MG63 (cell line): ENCODE measurements around the gene ROR2. TPM values are rescaled to one million over a fixed set of nuclear protein-coding genes. Genes with fewer than 3 reads are reported as not detected.

ENCODE experiments used
- DNase-seq: peaks from one replicate; pipeline ENCODE4 v3.0.0-alpha.2; 2020
- H3K27me3 ChIP-seq: fragments of 250-450 bp; sonication (Bioruptor Pico); 2 replicates; pipeline ENCODE4 v1.5.1; 2020; ENCODE audit warnings: mild to moderate bottlenecking, moderate library complexity
- H3K36me3 ChIP-seq: fragments of 250-450 bp; sonication (Bioruptor Pico); 2 replicates; pipeline ENCODE4 v1.5.1; 2020; ENCODE audit warnings: mild to moderate bottlenecking, moderate library complexity
- H3K4me3 ChIP-seq: fragments of 250-450 bp; sonication (Bioruptor Pico); 2 replicates; pipeline ENCODE4 v1.5.1; 2020; ENCODE audit warnings: mild to moderate bottlenecking, moderate library complexity
- H3K9me3 ChIP-seq: fragments of 250-450 bp; sonication (Bioruptor Pico); 2 replicates; pipeline ENCODE4 v1.5.1; 2020; ENCODE audit warnings: mild to moderate bottlenecking, moderate library complexity
- total RNA-seq: library from RNA; depleted of rRNA; stranded (reverse); fragments of >200 nt; shearing (Covaris generic); gene quantifications from 2 replicates; pipeline ENCODE4 v1.2.3, GENCODE V29; 2014; ENCODE audit warnings: low replicate concordance

Gene ROR2
- total RNA-seq, 1 experiment from 2014 or later, result 0.20 TPM

DNA sequence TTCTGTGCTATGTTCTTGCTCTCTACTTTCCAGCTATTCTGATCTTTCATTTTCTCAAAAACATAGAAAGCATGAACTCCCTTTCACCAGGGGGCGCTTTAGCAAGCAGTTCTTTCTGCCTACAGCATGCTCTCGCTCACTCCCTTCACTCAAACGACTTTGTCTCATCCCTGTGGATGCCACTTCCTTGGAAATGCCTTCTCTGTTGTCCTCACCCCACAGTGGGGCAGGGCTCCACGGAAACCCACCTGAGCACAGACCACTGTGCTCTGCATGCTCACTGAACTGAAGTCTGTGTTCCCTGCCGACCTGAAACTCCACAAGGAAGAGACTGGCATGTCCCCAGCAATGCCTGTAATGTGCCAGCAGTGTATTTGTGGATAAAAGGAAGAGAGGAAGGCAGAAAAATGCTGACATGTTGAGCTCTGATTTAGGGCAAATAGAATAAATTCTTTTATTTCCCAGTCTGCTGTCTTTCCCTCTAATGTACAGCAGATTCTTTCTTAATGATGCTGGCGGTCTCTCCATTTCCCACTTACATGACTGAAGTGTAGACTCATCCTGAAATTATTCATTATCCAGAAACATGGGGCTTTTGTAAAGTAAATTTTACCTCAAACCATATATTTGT lies 4.9 kb upstream of the ROR2 start:
- Histone ChIP-seq H3K36me3 (no peaks in the 10 kb centered on the region), H3K4me3 (no peak overlapping the region), H3K27me3 (peaks cover 5% of the 10 kb centered on the region; the same call in 1 of the 2 replicates), H3K9me3 (0 out of 2 replicates have a peak, but pooled peaks cover 4% of the 10 kb centered on the region)
- peak; percentile 52 for DNase-seq

DNA sequence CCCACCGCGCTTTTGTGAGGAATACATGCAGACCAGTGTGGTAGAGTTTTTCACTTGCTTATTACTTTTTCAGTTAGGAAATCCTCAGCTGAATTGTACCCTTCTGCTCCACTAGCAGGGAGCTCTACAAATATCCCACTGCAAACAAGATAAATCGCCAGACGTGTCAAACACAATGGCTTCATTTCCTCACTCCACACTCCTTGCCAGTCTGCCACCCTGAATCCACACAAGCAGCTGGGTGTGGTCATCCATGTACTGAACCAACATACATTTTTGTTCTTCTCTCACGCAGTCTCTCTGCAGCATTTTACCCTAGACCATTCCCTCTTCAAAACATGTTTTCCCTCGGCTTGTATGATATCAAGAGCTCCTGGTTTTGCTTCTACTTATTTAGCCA lies 3.7 kb upstream of the ROR2 start:
- H3K9me3 ChIP-seq, result 0 out of 2 replicates have a peak, but pooled peaks cover 4% of the 10 kb centered on the region
- H3K4me3 ChIP-seq, result no peak overlapping the region
- no peaks in the 10 kb centered on the region for H3K36me3 ChIP-seq
- DNase-seq, result no peak
- H3K27me3 ChIP-seq, result peaks cover 17% of the 10 kb centered on the region

DNA sequence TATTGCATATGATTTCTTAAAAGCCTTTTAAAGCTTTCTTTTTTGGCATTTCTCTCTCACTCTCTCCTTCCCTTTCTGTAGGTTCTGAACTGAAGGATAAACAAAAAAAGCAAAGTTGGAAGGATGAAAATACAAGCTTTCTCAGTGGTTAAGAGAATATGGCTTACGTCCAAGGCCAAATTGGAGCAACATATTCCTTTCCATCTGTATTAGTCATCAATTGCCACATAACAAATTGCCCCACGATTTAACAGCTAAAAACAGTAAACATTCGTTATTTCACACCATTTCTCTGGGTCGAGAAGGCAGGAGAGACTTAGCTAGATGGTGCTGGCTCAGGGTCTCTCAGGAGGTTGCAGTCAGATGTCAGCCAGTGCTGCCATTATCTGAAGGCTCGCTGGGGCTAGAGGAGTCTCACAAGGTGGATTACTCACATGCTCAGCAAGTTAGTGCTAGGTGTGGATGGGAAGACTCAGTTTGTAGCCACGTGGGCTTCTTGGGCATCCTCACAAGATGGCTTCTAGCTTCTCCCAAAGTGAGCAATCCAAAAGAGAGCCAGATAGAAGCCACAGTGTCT lies 2.0 kb upstream of the ROR2 start:
- Histone ChIP-seq H3K4me3 (no peak overlapping the region), H3K27me3 (peaks cover 25% of the 10 kb centered on the region), H3K36me3 (no peaks in the 10 kb centered on the region), H3K9me3 (0 out of 2 replicates have a peak, but pooled peaks cover 4% of the 10 kb centered on the region)
- DNase-seq, result no peak

DNA sequence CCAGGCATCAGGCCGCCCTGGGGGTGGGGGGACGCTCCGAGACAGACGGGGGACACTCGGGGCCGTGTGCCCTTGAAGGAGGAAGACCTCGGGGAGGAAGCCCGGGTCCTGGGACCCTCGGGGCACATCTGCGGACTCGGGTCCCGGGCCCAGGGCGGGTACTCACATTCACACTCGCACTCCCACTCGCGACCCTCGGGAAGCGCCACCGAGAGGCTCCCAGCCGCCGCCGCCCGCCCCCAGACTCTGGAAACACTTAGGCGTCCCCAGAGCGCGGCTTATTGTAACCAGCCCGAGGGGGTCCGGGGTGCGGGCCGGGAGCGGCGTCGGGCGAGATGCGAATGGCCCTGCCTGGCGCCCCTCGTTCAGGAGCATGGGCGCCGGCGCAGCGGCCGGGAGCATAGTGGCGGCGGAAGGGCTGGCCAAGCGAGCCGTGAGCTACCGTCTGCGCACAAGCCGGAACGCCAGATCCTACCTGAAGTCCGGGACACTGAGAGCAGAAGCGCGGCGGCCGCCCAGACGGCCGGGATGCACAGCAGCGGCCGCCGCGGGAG lies 559 bp downstream of the ROR2 start:
- H3K9me3 ChIP-seq, result 0 out of 2 replicates have a peak, but pooled peaks cover 4% of the 10 kb centered on the region
- peak overlapping the region; percentile 34 for H3K4me3 ChIP-seq
- H3K36me3 ChIP-seq, result no peaks in the 10 kb centered on the region
- H3K27me3 ChIP-seq, result peaks cover 29% of the 10 kb centered on the region
- DNase-seq, result peak; percentile 13

DNA sequence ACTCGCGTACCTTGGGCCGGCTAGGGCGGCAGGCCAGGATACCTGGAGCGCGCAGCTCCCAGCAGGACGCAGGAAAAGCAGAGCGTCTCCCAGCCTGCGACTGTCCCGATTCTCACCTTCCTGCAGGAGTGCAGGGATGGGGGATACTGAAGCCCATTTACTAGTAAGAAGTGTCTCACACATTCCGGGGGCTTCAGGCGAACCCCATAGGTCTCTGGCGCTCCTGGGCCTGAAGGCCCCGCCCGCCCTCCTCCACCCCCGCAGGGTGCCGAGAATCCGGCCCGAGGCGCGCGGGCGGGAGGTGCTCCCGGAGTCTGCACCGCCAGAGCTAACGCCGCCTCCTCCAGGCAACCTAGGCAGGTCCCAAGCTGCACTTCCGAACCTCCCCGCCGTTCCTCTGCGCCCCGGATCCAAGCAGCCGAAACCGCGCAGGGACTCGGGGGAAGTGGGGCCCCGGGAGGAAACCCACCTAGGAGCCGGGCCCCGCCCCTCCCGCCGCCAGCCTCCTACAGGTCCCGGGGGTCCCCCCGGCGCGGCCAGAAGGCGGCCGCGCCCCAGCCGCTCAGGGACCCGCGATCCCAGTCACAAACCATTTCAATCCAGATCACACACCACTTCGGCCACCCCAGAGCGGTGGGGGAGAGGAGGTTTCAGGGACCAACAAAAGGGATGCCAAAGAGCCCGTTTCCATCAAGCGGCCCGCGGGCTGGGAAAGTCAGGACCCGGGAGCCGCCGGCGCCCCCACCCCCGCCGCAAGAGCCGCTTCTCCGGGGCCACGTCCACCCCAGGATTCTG lies 1.2 kb downstream of the ROR2 start:
- 0 out of 2 replicates have a peak, but pooled peaks cover 4% of the 10 kb centered on the region for H3K9me3 ChIP-seq
- H3K36me3 ChIP-seq, result no peaks in the 10 kb centered on the region
- peaks cover 29% of the 10 kb centered on the region for H3K27me3 ChIP-seq
- peak overlapping the region; percentile 34 for H3K4me3 ChIP-seq
- DNase-seq, result peak; percentile 67

DNA sequence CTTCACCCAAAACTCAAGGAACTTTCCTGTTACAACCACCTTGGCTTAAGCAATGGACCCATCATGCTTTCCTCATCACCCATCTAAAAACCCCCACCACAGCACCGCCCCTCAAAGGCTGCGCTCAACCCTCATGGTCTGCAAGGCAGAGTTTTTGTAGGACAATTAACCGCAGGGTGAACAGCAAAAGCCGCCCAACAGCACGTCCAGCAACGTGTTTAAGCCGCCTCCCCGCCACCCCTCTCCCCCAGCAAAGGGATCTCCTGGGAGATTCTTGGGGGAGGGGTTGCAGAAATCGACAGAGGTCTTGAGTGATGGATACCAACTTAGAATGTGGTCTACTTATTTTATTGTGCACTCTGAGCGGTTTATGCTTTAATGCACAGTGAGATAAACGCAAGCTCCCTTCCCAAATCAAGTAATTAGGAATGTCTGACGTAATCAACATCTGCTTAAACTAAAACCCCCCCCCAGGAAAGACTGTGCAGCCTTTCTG lies 1.9 kb downstream of the ROR2 start:
- Histone ChIP-seq H3K4me3 (peak overlapping the region; percentile 34; the same call in 1 of the 2 replicates), H3K27me3 (peaks cover 29% of the 10 kb centered on the region), H3K36me3 (no peaks in the 10 kb centered on the region), H3K9me3 (0 out of 2 replicates have a peak, but pooled peaks cover 4% of the 10 kb centered on the region)
- DNase-seq, result no peak

DNA sequence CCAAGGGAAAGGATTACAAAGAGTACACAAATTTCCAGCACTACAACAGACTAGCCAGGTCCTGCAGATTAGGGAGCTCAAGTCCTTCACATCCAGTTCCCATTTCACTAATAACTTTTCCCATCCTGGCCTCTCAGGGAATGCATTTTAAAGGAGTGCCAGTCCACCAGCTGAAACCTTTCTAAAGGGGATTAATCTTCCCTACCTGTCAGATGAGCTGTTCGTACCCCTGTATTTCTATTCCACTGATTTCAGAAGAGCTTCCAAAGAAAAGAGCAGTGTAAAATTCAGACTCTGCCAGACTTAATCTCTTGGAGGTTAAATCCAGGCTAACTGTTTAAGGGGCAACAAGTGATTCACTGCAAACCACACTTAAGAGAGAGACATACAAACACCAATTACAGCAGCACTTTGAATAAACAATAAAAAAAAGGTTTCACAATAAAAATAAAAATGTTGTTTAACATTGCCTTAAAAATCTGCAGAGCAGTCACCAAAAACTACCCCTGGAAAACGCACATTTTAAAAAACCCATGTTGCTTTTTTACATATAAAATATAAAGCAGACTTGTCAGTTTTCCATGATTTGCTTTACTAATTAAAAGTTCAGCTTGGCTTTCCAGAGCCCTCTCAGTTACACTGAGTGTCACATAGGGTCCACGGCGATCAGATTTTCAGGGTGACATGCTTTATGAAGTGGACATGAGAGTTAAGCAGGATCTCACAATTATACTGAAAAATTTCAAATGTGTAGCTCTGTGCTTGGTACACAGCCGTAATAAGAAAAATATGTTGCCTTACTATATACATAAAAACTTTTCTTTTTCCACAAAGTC lies 3.2 kb downstream of the ROR2 start:
- Histone ChIP-seq H3K27me3 (peaks cover 29% of the 10 kb centered on the region), H3K36me3 (no peaks in the 10 kb centered on the region), H3K9me3 (no peaks in the 10 kb centered on the region), H3K4me3 (no peak overlapping the region)
- DNase-seq, result no peak

DNA sequence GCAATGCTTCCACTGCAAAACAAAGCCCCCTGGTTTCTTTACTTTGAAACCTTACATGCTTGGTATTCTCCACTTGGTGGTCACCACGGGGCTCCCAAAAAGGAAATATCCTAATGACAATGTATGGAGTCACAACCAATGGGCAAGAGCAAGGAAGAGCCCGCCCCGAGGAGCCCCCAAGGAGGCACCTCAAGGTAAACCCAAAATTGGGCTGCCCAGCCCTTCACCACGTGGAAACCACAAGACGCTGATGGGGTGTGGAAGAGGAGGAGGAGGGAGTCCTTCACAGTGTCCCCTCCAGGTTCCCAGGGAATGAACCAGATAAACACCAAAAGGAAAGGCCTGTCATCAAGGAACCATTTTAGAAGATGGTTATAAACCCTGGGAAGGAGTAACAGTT lies 3.8 kb downstream of the ROR2 start:
- H3K9me3 ChIP-seq, result no peaks in the 10 kb centered on the region
- no peak overlapping the region for H3K4me3 ChIP-seq
- peaks cover 29% of the 10 kb centered on the region for H3K27me3 ChIP-seq
- DNase-seq, result no peak
- H3K36me3 ChIP-seq, result no peaks in the 10 kb centered on the region

DNA sequence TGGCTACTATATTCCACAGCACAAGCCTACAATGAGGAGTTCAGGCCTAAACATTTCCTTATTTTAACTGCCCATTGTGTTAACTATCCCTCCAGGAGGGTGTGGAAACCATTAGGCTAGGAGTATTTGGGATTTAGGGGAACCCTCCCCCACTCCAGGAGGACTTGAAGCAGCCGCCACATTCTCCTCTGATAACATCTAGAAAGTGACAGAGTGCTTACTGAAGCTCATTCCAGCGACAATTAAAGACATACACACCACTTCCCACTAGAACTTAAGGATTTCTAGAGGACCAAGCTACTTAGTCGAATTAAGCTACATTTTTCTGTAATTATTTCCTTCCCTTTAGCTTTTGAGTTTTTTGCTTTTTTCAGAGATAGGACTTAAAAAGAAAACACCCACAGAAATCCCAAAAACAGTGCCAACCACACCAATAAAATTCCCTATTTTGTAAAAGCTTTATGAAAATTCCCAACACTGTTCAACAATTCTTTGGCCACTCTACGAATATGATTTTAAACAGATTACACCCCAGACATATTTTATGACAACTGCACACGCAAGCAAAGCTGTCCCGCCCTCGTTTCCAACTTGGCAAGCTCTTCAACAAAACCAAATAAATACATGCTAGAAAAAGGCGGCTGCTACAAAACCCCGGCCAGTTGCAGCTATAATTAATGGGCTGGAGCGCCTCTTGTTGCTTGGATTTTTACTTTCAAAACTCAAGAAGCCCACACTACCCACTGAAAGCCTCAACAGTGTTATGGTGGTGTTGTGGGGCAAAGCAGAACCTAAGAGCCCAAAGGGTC lies 4.5 kb downstream of the ROR2 start:
- no peak overlapping the region for H3K4me3 ChIP-seq
- H3K9me3 ChIP-seq, result no peaks in the 10 kb centered on the region

DNA sequence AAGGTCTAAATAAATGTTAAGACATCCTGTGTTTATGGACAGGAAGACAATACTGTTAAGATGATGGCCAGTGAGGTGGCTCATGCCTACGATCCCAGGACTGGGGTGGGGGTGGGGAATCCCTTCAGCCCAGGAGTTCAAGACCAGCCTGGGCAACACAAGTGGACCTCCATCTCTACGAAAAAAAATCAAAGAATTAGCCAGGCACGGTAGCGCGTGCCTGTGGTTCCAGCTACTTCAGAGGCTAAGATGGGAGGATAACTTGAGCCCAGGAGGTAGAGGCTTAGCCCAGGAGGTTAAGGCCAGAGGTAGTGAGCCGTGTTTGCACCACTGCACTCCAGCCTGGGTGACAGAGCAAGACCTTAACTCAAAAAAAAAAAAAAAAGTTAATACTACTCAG lies 5.3 kb downstream of the ROR2 start:
- no peak for DNase-seq
- Histone ChIP-seq H3K9me3 (no peaks in the 10 kb centered on the region), H3K4me3 (no peak overlapping the region), H3K36me3 (no peaks in the 10 kb centered on the region), H3K27me3 (peaks cover 22% of the 10 kb centered on the region)

More for the DNA sequence above, 4.5 kb downstream of the ROR2 start:
- DNase-seq, result peak; percentile 23
- peaks cover 27% of the 10 kb centered on the region for H3K27me3 ChIP-seq
- H3K36me3 ChIP-seq, result no peaks in the 10 kb centered on the region

DNA sequence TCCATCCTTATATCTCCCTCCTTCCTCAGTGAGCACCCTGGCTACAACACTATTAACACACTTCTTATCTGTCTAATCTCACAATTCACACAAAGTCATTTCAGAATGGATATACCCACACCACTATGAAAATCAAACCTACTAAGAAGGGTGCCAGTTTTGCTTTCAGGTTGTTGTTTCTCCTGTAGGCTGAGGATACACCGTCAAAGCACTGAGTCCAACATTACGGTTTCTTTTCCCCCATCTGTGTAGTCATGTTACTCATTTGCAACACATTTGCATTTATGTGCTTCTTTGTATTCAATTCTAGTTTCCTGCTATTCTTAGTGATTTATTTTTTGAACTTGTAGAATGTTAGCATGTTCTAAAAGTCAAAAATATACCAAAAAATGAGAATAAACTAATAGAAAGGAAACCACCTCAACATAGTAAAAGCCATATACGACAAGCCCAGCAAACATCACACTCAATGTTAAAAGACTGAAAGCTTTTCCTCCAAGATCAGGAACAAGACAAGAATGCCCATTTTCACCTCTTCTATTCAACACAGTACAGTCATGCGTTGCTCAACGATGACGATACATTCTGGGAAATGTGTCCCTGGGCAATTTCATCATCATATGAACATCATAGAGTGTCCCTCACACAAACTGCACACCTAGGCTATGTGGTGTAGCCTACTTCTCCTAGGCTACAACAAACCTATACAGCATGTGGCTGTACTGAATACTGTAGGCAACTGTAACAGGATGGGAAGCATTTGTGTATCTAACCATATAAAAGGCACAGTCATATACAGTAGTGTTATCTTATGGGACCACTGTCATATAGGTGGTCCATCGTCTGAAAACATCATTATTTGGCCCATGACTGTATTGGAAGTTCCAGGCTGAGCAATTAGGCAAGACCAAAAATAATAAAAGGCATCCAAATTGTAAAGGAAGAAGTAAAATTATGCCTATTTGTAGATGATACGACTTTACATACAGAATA lies 6.3 kb downstream of the ROR2 start:
- Histone ChIP-seq H3K36me3 (no peaks in the 10 kb centered on the region), H3K27me3 (peaks cover 13% of the 10 kb centered on the region), H3K9me3 (no peaks in the 10 kb centered on the region), H3K4me3 (no peak overlapping the region)
- no peak for DNase-seq

DNA sequence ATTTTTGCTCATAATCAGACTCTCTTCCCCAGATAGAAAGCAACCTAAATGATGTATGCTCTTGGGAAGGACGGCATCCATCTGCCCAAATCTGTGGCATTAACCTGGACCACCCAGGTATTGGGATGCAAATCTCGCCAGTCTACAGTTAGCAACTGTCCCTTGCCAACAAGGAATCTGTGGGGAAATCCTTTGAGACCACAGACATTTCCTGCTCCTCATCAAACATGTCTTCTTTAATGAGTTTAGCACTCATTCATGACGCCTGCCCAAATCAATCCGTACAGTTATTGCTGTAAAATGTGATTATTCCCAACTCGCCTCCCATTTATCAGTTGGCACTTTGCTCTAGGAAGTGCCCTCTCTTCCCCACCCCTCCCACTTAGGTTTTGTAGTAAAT lies 7.8 kb downstream of the ROR2 start:
- peaks cover 4% of the 10 kb centered on the region; the same call in 1 of the 2 replicates for H3K27me3 ChIP-seq
- H3K9me3 ChIP-seq, result no peaks in the 10 kb centered on the region
- H3K36me3 ChIP-seq, result no peaks in the 10 kb centered on the region
- DNase-seq, result no peak
- no peak overlapping the region for H3K4me3 ChIP-seq

DNA sequence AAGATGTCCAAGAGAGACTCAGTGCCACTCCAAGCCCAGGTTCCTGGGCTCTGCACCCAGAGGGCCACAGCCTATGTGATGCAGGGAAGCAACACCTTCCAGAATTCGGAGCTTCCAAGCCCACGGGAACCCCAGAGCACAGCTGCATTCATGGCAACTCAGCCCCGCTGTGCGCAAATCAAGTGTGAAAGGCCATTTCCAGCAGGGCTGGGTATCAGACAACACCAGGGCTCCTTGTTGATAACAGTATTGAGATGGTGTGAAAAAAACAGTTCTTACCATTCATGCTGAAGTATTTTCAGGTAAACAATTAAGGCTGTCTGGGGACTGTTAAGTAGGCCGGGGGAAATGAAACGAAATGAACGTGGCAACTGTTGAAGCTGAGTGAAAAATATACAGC lies 10.1 kb downstream of the ROR2 start:
- Histone ChIP-seq H3K9me3 (no peaks in the 10 kb centered on the region), H3K36me3 (no peaks in the 10 kb centered on the region), H3K4me3 (no peak overlapping the region), H3K27me3 (no peaks in the 10 kb centered on the region)
- DNase-seq, result no peak

DNA sequence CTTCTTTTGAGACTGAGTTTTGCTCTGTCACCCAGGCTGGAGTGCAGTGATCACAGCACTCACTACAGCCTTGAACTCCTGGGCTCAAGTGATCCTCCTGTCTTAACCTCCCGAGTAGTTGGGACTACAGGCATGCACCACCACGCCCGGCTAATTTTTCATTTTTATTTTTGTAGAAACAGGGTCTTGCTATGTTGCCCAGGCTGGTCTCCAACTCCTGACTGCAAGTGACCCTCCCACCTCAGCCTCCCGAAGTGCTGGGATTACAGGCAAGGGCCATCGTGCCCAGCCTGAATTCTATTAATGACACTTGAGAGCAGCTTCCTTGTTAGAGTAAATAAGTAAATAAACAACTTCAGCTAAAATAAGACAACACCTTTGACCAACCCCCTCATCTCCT lies 12.3 kb downstream of the ROR2 start:
- Histone ChIP-seq H3K9me3 (no peaks in the 10 kb centered on the region), H3K36me3 (no peaks in the 10 kb centered on the region), H3K27me3 (no peaks in the 10 kb centered on the region), H3K4me3 (no peak overlapping the region)
- no peak for DNase-seq
